Fibroblast of lung (primary cell): ENCODE measurements around the gene RHEB.

Experiments
- CTCF ChIP-seq, 2 donors: IDR thresholded peaks in 1 of 2; conservative IDR thresholded peaks in 1 of 2; 1 replicate in 1 of 2; 2 replicates in 1 of 2; pipeline ENCODE4 v1.5.1; 2011 to 2012; ENCODE audit warnings: low read length in 2 of 2, control low read depth in 1 of 2, inconsistent platforms in 1 of 2, low read depth in 1 of 2, mild to moderate bottlenecking in 1 of 2
- EZH2 ChIP-seq: IDR thresholded peaks from 2 replicates; pipeline ENCODE4 v1.5.1; 2012; ENCODE audit warnings: low read length, control low read depth, mild to moderate bottlenecking; ENCODE audit errors: missing control alignments

- no peak for TF ChIP-seq CTCF (conservative IDR thresholded peaks at IDR 0.05 in 1 of 2, IDR thresholded peaks at IDR 0.05 in 1 of 2; ENCODE audit: low read depth in 1 of 2, low read length in 2 of 2)
- TF ChIP-seq EZH2 = no peak
Measured at GRCh38 chr7:151468217-151469018, 51.3 kb downstream of the RHEB start.
